Measurements from ENCODE around the gene OSBPL10.
"Not testable (repeated sequence)": the region's sequence is repeated elsewhere in the genome, so short reads cannot be mapped to it uniquely, and the experiment has no call there.

DNA sequence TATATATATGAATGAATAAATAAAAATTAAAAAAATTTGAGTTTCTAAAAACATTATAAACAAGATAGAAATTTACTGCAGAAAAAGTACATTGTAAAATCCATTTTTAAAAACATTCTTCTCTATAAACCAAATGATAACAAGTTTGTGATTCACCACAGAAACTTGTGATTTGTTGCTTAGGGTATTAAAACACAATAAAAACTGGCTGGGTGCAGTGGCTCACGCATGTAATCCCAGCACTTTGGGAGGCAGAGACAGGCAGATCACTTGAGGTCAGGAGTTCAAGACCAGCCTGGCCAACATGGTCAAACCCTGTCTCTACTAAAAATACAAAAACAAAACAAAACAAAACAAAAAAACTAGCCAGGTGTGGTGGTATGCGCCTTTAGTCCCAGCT, 197.2 kb downstream of the OSBPL10 start:
- TF ChIP-seq, protein P1, sequence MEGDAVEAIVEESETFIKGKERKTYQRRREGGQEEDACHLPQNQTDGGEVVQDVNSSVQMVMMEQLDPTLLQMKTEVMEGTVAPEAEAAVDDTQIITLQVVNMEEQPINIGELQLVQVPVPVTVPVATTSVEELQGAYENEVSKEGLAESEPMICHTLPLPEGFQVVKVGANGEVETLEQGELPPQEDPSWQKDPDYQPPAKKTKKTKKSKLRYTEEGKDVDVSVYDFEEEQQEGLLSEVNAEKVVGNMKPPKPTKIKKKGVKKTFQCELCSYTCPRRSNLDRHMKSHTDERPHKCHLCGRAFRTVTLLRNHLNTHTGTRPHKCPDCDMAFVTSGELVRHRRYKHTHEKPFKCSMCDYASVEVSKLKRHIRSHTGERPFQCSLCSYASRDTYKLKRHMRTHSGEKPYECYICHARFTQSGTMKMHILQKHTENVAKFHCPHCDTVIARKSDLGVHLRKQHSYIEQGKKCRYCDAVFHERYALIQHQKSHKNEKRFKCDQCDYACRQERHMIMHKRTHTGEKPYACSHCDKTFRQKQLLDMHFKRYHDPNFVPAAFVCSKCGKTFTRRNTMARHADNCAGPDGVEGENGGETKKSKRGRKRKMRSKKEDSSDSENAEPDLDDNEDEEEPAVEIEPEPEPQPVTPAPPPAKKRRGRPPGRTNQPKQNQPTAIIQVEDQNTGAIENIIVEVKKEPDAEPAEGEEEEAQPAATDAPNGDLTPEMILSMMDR (IDR thresholded peaks at IDR 0.05) = not testable (repeated sequence)
- not testable (repeated sequence) for TF ChIP-seq POLR2A, POLR2AphosphoS5, EP300 (IDR thresholded peaks at IDR 0.05)
